Endothelial cell of umbilical vein (primary cell): Measurements from ENCODE around the gene GUK1. TPM values are rescaled to one million over a fixed set of nuclear protein-coding genes. Genes with fewer than 3 reads are reported as not detected.

Experiments used
- BruUV-seq: library from RNA; stranded (reverse); fragments of 400-500 nt; replicated peaks from 2 replicates; lab custom pipeline; 2021; lab: Mats Ljungman, UMichigan
- CTCF ChIA-PET: fragments of 300-600, 350-600 bp; sonication (Branson Sonifier 250); formaldehyde crosslinking; loops from one replicate; lab custom pipeline; 2021; ENCODE audit warnings: antibody characterized with exemption, inconsistent platforms; lab: Charles Lee
- POLR2A ChIA-PET: fragments of 300-600, 350-600 bp; sonication (Branson Sonifier 250); formaldehyde crosslinking; loops from one replicate; lab custom pipeline; 2021; ENCODE audit warnings: antibody characterized with exemption, inconsistent platforms; lab: Charles Lee
- DNase-seq: peaks from one replicate; pipeline ENCODE4 v3.0.0-alpha.2; 2011; ENCODE audit warnings: low read depth, low spot score
- FAIRE-seq: peaks from 2 replicates; lab custom pipeline; 2011; peaks lifted over from hg19 to GRCh38; lab: Jason Lieb, UNC
- H2AFZ ChIP-seq: 2 replicates; pipeline ENCODE4 v1.6.0; 2012; ENCODE audit warnings: low read depth, low read length, control low read depth, inconsistent platforms
- H3K27ac ChIP-seq: 2 replicates; pipeline ENCODE4 v1.5.1; 2011; ENCODE audit warnings: low read depth, mild to moderate bottlenecking, control low read depth, low read length, moderate library complexity; ENCODE audit not compliant: insufficient read depth
- H3K27me3 ChIP-seq, 2 experiments: 2 replicates each; pipeline versions ENCODE4 v1.6.0 to v1.6.1; 2011; ENCODE audit warnings: low read length in 2 of 2, mixed read lengths in 1 of 2; ENCODE audit not compliant: control insufficient read depth in 2 of 2, insufficient read depth in 2 of 2
- H3K36me3 ChIP-seq, 2 experiments: 2 replicates in 1 of 2; 3 replicates in 1 of 2; pipeline ENCODE4 v1.5.1; 2011; ENCODE audit warnings: low read length in 2 of 2, mild to moderate bottlenecking in 1 of 2, moderate library complexity in 1 of 2; ENCODE audit not compliant: control insufficient read depth in 2 of 2, insufficient read depth in 2 of 2; ENCODE audit errors: extremely low read depth in 1 of 2
- H3K4me1 ChIP-seq: 3 replicates; pipeline ENCODE4 v1.5.1; 2011; ENCODE audit warnings: mild to moderate bottlenecking, low read length; ENCODE audit not compliant: control insufficient read depth, insufficient read depth; ENCODE audit errors: extremely low read depth
- H3K4me2 ChIP-seq: 2 replicates; pipeline ENCODE4 v1.6.1; 2011; ENCODE audit warnings: low read length, control low read depth, mixed read lengths; ENCODE audit not compliant: insufficient read depth
- H3K4me3 ChIP-seq, 3 experiments: fragments of 200-600 bp in 1 of 3; sonication (generic), shearing (Covaris generic) in 1 of 3; replicated peaks in 1 of 3; 2 replicates each; pipeline ENCODE4 v1.5.1; 2011 to 2016; ENCODE audit warnings: control low read depth in 3 of 3, low read length in 3 of 3, mild to moderate bottlenecking in 2 of 3, inconsistent platforms in 1 of 3, low read depth in 1 of 3, moderate library complexity in 1 of 3; ENCODE audit not compliant: insufficient read depth in 1 of 3
- H3K79me2 ChIP-seq: 2 replicates; pipeline ENCODE4 v1.6.0; 2012; ENCODE audit warnings: low read length, inconsistent platforms; ENCODE audit not compliant: control insufficient read depth, insufficient read depth
- H3K9ac ChIP-seq: replicated peaks from 2 replicates; pipeline ENCODE3; 2011; ENCODE audit warnings: low read length, control low read depth; ENCODE audit not compliant: insufficient read depth; ENCODE audit errors: extremely low read depth
- H3K9me1 ChIP-seq: replicated peaks from 3 replicates; pipeline ENCODE4 v1.6.0; 2011; ENCODE audit warnings: mild to moderate bottlenecking, low read length; ENCODE audit not compliant: control insufficient read depth, insufficient read depth; ENCODE audit errors: extremely low read depth
- H3K9me3 ChIP-seq: replicated peaks from 2 replicates; pipeline ENCODE4 v1.5.1; 2012; ENCODE audit warnings: low read length, inconsistent platforms; ENCODE audit not compliant: control insufficient read depth, insufficient read depth
- H4K20me1 ChIP-seq: replicated peaks from 2 replicates; pipeline ENCODE3; 2011; ENCODE audit warnings: mild to moderate bottlenecking, low read length; ENCODE audit not compliant: control insufficient read depth, insufficient read depth; ENCODE audit errors: extremely low read depth
- CTCF ChIP-seq, 2 donors: IDR thresholded peaks; 1 replicate in 1 of 2; 2 replicates in 1 of 2; pipeline ENCODE4 v1.5.1; 2011; ENCODE audit warnings: low read length in 2 of 2, mild to moderate bottlenecking in 2 of 2, moderate library complexity in 2 of 2, control low read depth in 1 of 2, inconsistent platforms in 1 of 2, low read depth in 1 of 2; ENCODE audit not compliant: insufficient read depth in 1 of 2; ENCODE audit errors: extremely low read depth in 1 of 2
- EZH2 ChIP-seq: IDR thresholded peaks from 2 replicates; pipeline ENCODE4 v1.6.1; 2012; ENCODE audit warnings: borderline replicate concordance, low read depth, mild to moderate bottlenecking, moderate library complexity, low read length, inconsistent platforms; ENCODE audit not compliant: severe bottlenecking
- FOS ChIP-seq: IDR thresholded peaks from 2 replicates; pipeline ENCODE4 v1.6.1; 2011; ENCODE audit warnings: mild to moderate bottlenecking, low read length, moderate library complexity, borderline replicate concordance; ENCODE audit not compliant: insufficient read depth
- GATA2 ChIP-seq: IDR thresholded peaks from 2 replicates; pipeline ENCODE4 v1.7.0; 2011; ENCODE audit warnings: low read depth, mild to moderate bottlenecking, moderate library complexity, mixed read lengths, low read length; ENCODE audit not compliant: insufficient read length, insufficient read depth
- JUN ChIP-seq: IDR thresholded peaks from 2 replicates; pipeline ENCODE4 v1.6.1; 2011; ENCODE audit warnings: borderline replicate concordance, low read depth; ENCODE audit not compliant: insufficient read length, insufficient read depth
- MAX ChIP-seq: IDR thresholded peaks from 2 replicates; pipeline ENCODE4 v1.6.1; 2011; ENCODE audit not compliant: insufficient read depth, insufficient read length
- MYC ChIP-seq: IDR thresholded peaks from one replicate; pipeline ENCODE4 v1.6.1; 2011; ENCODE audit warnings: mild to moderate bottlenecking, low read depth, low read length
- POLR2A ChIP-seq: IDR thresholded peaks from 2 replicates; pipeline ENCODE4 v1.6.1; 2012; ENCODE audit warnings: low read depth, mild to moderate bottlenecking, control low read depth, low read length
- POLR2AphosphoS5 ChIP-seq: IDR thresholded peaks from 2 replicates; pipeline ENCODE4 v1.6.1; 2012; ENCODE audit warnings: low read depth, mild to moderate bottlenecking, control low read depth, low read length, moderate library complexity; ENCODE audit not compliant: insufficient read depth
- dilution Hi-C: fragments of 300-500 bp; cut with MboI; formaldehyde crosslinking; loops from one replicate; pipeline ENCODE4 v1.15.0; 2019; ENCODE audit warnings: low sequenced_read_pairs; ENCODE audit not compliant: extremely low pct_ligation_motif_present
- intact Hi-C: fragments of 100-400 bp; cut with micrococcal nuclease; formaldehyde crosslinking; loops from one replicate; pipeline ENCODE4 v1.10.0; 2022
- polyA plus RNA-seq, 4 experiments: library from polyadenylated mRNA; depleted of rRNA in 3 of 4; stranded (reverse) in 3 of 4; unstranded in 1 of 4; fragments of >200 nt; gene quantifications; 2 replicates each; pipeline versions ENCODE4 v1.2.1 to v1.2.3, GENCODE V29; 2011 to 2012; ENCODE audit warnings: missing spikeins in 1 of 4
- total RNA-seq: library from RNA; stranded (reverse); gene quantifications from 2 replicates; pipeline ENCODE4 v1.2.3, GENCODE V29; 2021

Gene GUK1
- total and polyA plus RNA-seq, 2 donors (not counting 3 experiments of a cell fraction or from before 2014, with no cell fraction given), result 239 to 742 TPM

- DNase-seq, result no peak
- no peak overlapping the region for H3K27ac ChIP-seq
- H3K4me3 ChIP-seq, result no peak overlapping the region
- no peaks in the 10 kb centered on the region for H4K20me1 ChIP-seq
- TF ChIP-seq JUN (no peak), EZH2 (no peak), MAX (no peak), FOS (no peak), GATA2 (no peak), CTCF (IDR thresholded peaks at IDR 0.05; ENCODE audit: extremely low read depth in 1 of 2, insufficient read depth in 1 of 2, low read depth in 1 of 2, low read length in 2 of 2) (no peak), MYC (no peak), POLR2AphosphoS5 (no peak), POLR2A (no peak)
- FAIRE-seq, result no peak
- BruUV-seq, result no TSS peak
- H3K9me1 ChIP-seq, result no peaks in the 10 kb centered on the region
- ChIA-PET POLR2A (no interaction called here), CTCF (no interaction called here)
- intact Hi-C loops, result no loop called here
- H3K36me3 ChIP-seq, result no peaks in the 10 kb centered on the region
- H3K4me1 ChIP-seq, result no peaks in the 10 kb centered on the region
- H3K9me3 ChIP-seq, result no peaks in the 10 kb centered on the region
- H3K4me2 ChIP-seq, result no peak overlapping the region
- no peak overlapping the region for H2AFZ ChIP-seq
- H3K9ac ChIP-seq, result no peak overlapping the region
- no peaks in the 10 kb centered on the region for H3K79me2 ChIP-seq
- no peaks in the 10 kb centered on the region for H3K27me3 ChIP-seq
- dilution Hi-C loops, result no loop called here
Observed at GRCh38 chr1:228190778-228191177, 50.7 kb downstream of the GUK1 start.
